Uterus (tissue), 2 donors: ENCODE measurements around the gene BMP8A.

Source experiments
- POLR2A ChIP-seq, 2 donors: fragments of 450-650 bp; IDR thresholded peaks; one replicate each; pipeline ENCODE4 v1.6.1; 2016; ENCODE audit warnings: antibody characterized with exemption in 2 of 2, mild to moderate bottlenecking in 1 of 2, moderate library complexity in 1 of 2
- TF ChIP-seq, protein P1 (sequence below), 4 experiments: fragments of 200-600 bp in 2 of 4; fragments of 450-650 bp in 2 of 4; sonication (generic) in 2 of 4; IDR thresholded peaks; one replicate each; pipeline ENCODE4 v1.5.1; 2016 to 2019; ENCODE audit warnings: antibody characterized with exemption in 4 of 4, mild to moderate bottlenecking in 2 of 4, moderate library complexity in 1 of 4

GRCh38 chr1:39538531-39539251 is 47.3 kb downstream of the BMP8A start:
- TF ChIP-seq, protein P1, sequence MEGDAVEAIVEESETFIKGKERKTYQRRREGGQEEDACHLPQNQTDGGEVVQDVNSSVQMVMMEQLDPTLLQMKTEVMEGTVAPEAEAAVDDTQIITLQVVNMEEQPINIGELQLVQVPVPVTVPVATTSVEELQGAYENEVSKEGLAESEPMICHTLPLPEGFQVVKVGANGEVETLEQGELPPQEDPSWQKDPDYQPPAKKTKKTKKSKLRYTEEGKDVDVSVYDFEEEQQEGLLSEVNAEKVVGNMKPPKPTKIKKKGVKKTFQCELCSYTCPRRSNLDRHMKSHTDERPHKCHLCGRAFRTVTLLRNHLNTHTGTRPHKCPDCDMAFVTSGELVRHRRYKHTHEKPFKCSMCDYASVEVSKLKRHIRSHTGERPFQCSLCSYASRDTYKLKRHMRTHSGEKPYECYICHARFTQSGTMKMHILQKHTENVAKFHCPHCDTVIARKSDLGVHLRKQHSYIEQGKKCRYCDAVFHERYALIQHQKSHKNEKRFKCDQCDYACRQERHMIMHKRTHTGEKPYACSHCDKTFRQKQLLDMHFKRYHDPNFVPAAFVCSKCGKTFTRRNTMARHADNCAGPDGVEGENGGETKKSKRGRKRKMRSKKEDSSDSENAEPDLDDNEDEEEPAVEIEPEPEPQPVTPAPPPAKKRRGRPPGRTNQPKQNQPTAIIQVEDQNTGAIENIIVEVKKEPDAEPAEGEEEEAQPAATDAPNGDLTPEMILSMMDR (IDR thresholded peaks at IDR 0.05) = no peak
- no peak for TF ChIP-seq POLR2A (IDR thresholded peaks at IDR 0.05)
